ENCODE measurements around the gene TMEM255B.
A peak's percentile ranks its signal among the peaks of the same experiment; 100 is the strongest.
"Not testable (repeated sequence)": the region's sequence is repeated elsewhere in the genome, so short reads cannot be mapped to it uniquely, and the experiment has no call there.

TMEM255B gene

GRCh38 chr13:113787694-113788093 lies 28.7 kb downstream of the TMEM255B start:
- Histone ChIP-seq H2BK12ac (ENCODE audit: low read length in 2 of 2) (no peak overlapping the region), H3K4me2 (ENCODE audit: low read length, poor library complexity, severe bottlenecking) (no peak overlapping the region), H3K4me1 (ENCODE audit: control insufficient read depth, insufficient read depth, low read depth, low read length) (peaks cover 10% of the 10 kb centered on the region), H3K4ac (ENCODE audit: low read depth in 1 of 2, low read length in 2 of 2) (no peak overlapping the region), H3K27ac (ENCODE audit: low read length, poor library complexity, severe bottlenecking) (no peak overlapping the region), H2BK5ac (ENCODE audit: low read depth, low read length, poor library complexity, severe bottlenecking) (no peak overlapping the region), H3K14ac (ENCODE audit: low read length in 2 of 2) (no peak overlapping the region), H3K36me3 (ENCODE audit: control insufficient read depth in 1 of 2, insufficient read depth in 2 of 2, low read depth in 1 of 2, low read length in 2 of 2) (peaks cover 0 to 6% of the 10 kb centered on the region in 2 experiments), H4K8ac (ENCODE audit: low read length) (no peak overlapping the region), H3K9ac (ENCODE audit: low read length) (no peak overlapping the region), H3K4me3 (ENCODE audit: insufficient read depth in 1 of 2, low read depth in 1 of 2, low read length in 2 of 2) (no peak overlapping the region), H3K79me1 (replicated peaks; ENCODE audit: low read length, poor library complexity, severe bottlenecking) (no peaks in the 10 kb centered on the region), H3K18ac (ENCODE audit: low read depth in 1 of 2, low read length in 2 of 2) (no peak overlapping the region), H2BK120ac (ENCODE audit: low read depth, low read length) (no peak overlapping the region), H3K9me3 (ENCODE audit: control insufficient read depth, low read length) (no peaks in the 10 kb centered on the region), H4K91ac (ENCODE audit: low read length) (no peak overlapping the region), H3K27me3 (ENCODE audit: control insufficient read depth in 1 of 2, insufficient read depth in 1 of 2, low read length in 2 of 2) (peaks cover 4 to 30% of the 10 kb centered on the region in 2 experiments), H2AK5ac (ENCODE audit: low read length, severe bottlenecking) (no peak overlapping the region), H3K23ac (ENCODE audit: low read length in 2 of 2) (no peak overlapping the region), H2AFZ (ENCODE audit: low read depth, low read length) (no peak overlapping the region), H2BK15ac (ENCODE audit: low read depth, poor library complexity, severe bottlenecking) (no peak overlapping the region)
- 87% methylated on average over 8 of the region's 12 CpGs for WGBS
- DNase-seq, result no peak

GRCh38 chr13:113788413-113789135 lies 29.5 kb downstream of the TMEM255B start:
- Histone ChIP-seq H3K4me1 (ENCODE audit: control insufficient read depth, insufficient read depth, low read depth, low read length) (peaks cover 10% of the 10 kb centered on the region), H4K91ac (ENCODE audit: low read length) (peak overlapping the region; percentile 34), H3K18ac (ENCODE audit: low read depth in 1 of 2, low read length in 2 of 2) (no peak overlapping the region), H2AK5ac (ENCODE audit: low read length, severe bottlenecking) (no peak overlapping the region), H2BK12ac (ENCODE audit: low read length in 2 of 2) (no peak overlapping the region), H3K14ac (ENCODE audit: low read length in 2 of 2) (peak overlapping the region in 1 of 2 experiments; percentile 1), H3K36me3 (ENCODE audit: control insufficient read depth in 1 of 2, insufficient read depth in 2 of 2, low read depth in 1 of 2, low read length in 2 of 2) (peaks cover 0 to 6% of the 10 kb centered on the region in 2 experiments), H3K9ac (ENCODE audit: low read length) (no peak overlapping the region), H3K79me1 (replicated peaks; ENCODE audit: low read length, poor library complexity, severe bottlenecking) (no peaks in the 10 kb centered on the region), H3K23ac (ENCODE audit: low read length in 2 of 2) (no peak overlapping the region), H2AFZ (ENCODE audit: low read depth, low read length) (no peak overlapping the region), H3K27me3 (ENCODE audit: control insufficient read depth in 1 of 2, insufficient read depth in 1 of 2, low read length in 2 of 2) (peaks cover 4 to 30% of the 10 kb centered on the region in 2 experiments), H2BK120ac (ENCODE audit: low read depth, low read length) (no peak overlapping the region), H3K4me2 (ENCODE audit: low read length, poor library complexity, severe bottlenecking) (no peak overlapping the region), H3K4ac (ENCODE audit: low read depth in 1 of 2, low read length in 2 of 2) (no peak overlapping the region), H2BK5ac (ENCODE audit: low read depth, low read length, poor library complexity, severe bottlenecking) (no peak overlapping the region), H3K9me3 (ENCODE audit: control insufficient read depth, low read length) (no peaks in the 10 kb centered on the region), H3K27ac (ENCODE audit: low read length, poor library complexity, severe bottlenecking) (no peak overlapping the region), H4K8ac (ENCODE audit: low read length) (no peak overlapping the region), H2BK15ac (ENCODE audit: low read depth, poor library complexity, severe bottlenecking) (peak overlapping the region; percentile 55), H3K4me3 (ENCODE audit: insufficient read depth in 1 of 2, low read depth in 1 of 2, low read length in 2 of 2) (no peak overlapping the region)
- no peak for DNase-seq
- 92% methylated on average over 27 of the region's 31 CpGs for WGBS

GRCh38 chr13:113789167-113789566 lies 30.1 kb downstream of the TMEM255B start:
- Histone ChIP-seq H3K79me1 (replicated peaks; ENCODE audit: low read length, poor library complexity, severe bottlenecking) (no peaks in the 10 kb centered on the region), H3K4me2 (ENCODE audit: low read length, poor library complexity, severe bottlenecking) (no peak overlapping the region), H2AFZ (ENCODE audit: low read depth, low read length) (no peak overlapping the region), H3K18ac (ENCODE audit: low read depth in 1 of 2, low read length in 2 of 2) (no peak overlapping the region), H2BK12ac (ENCODE audit: low read length in 2 of 2) (no peak overlapping the region), H3K9me3 (ENCODE audit: control insufficient read depth, low read length) (no peaks in the 10 kb centered on the region), H2BK120ac (ENCODE audit: low read depth, low read length) (no peak overlapping the region), H3K4me1 (ENCODE audit: control insufficient read depth, insufficient read depth, low read depth, low read length) (peaks cover 10% of the 10 kb centered on the region), H2BK5ac (ENCODE audit: low read depth, low read length, poor library complexity, severe bottlenecking) (no peak overlapping the region), H4K8ac (ENCODE audit: low read length) (no peak overlapping the region), H3K23ac (ENCODE audit: low read length in 2 of 2) (no peak overlapping the region), H2AK5ac (ENCODE audit: low read length, severe bottlenecking) (no peak overlapping the region), H3K27me3 (ENCODE audit: control insufficient read depth in 1 of 2, insufficient read depth in 1 of 2, low read length in 2 of 2) (peaks cover 9 to 30% of the 10 kb centered on the region in 2 experiments), H3K27ac (ENCODE audit: low read length, poor library complexity, severe bottlenecking) (no peak overlapping the region), H3K4ac (ENCODE audit: low read depth in 1 of 2, low read length in 2 of 2) (no peak overlapping the region), H4K91ac (ENCODE audit: low read length) (no peak overlapping the region), H3K9ac (ENCODE audit: low read length) (no peak overlapping the region), H3K14ac (ENCODE audit: low read length in 2 of 2) (no peak overlapping the region), H3K4me3 (ENCODE audit: insufficient read depth in 1 of 2, low read depth in 1 of 2, low read length in 2 of 2) (no peak overlapping the region), H3K36me3 (ENCODE audit: control insufficient read depth in 1 of 2, insufficient read depth in 2 of 2, low read depth in 1 of 2, low read length in 2 of 2) (peaks cover 0 to 6% of the 10 kb centered on the region in 2 experiments), H2BK15ac (ENCODE audit: low read depth, poor library complexity, severe bottlenecking) (no peak overlapping the region)
- WGBS, result 81% methylated on average over 6 of the region's 6 CpGs
- no peak for DNase-seq

- H3K4ac ChIP-seq (ENCODE audit: low read depth in 1 of 2, low read length in 2 of 2); DNase-seq; H3K4me3 ChIP-seq (ENCODE audit: insufficient read depth in 1 of 2, low read depth in 1 of 2, low read length in 2 of 2); H3K4me1 ChIP-seq (ENCODE audit: control insufficient read depth, insufficient read depth, low read depth, low read length); H2AK5ac ChIP-seq (ENCODE audit: low read length, severe bottlenecking); H3K9me3 ChIP-seq (ENCODE audit: control insufficient read depth, low read length); H3K18ac ChIP-seq (ENCODE audit: low read depth in 1 of 2, low read length in 2 of 2); H3K4me2 ChIP-seq (ENCODE audit: low read length, poor library complexity, severe bottlenecking); H2BK120ac ChIP-seq (ENCODE audit: low read depth, low read length); H2BK12ac ChIP-seq (ENCODE audit: low read length in 2 of 2); H4K91ac ChIP-seq (ENCODE audit: low read length); H3K9ac ChIP-seq (ENCODE audit: low read length); H3K14ac ChIP-seq (ENCODE audit: low read length in 2 of 2); H3K79me1 ChIP-seq (replicated peaks; ENCODE audit: low read length, poor library complexity, severe bottlenecking); H3K36me3 ChIP-seq (ENCODE audit: control insufficient read depth in 1 of 2, insufficient read depth in 2 of 2, low read depth in 1 of 2, low read length in 2 of 2); H2BK15ac ChIP-seq (ENCODE audit: low read depth, poor library complexity, severe bottlenecking); H3K23ac ChIP-seq (ENCODE audit: low read length in 2 of 2); H3K27ac ChIP-seq (ENCODE audit: low read length, poor library complexity, severe bottlenecking); H2AFZ ChIP-seq (ENCODE audit: low read depth, low read length); H2BK5ac ChIP-seq (ENCODE audit: low read depth, low read length, poor library complexity, severe bottlenecking); H4K8ac ChIP-seq (ENCODE audit: low read length): not testable (repeated sequence)
- WGBS, result 91% methylated on average over 13 of the region's 13 CpGs
- H3K27me3 ChIP-seq (ENCODE audit: control insufficient read depth in 1 of 2, insufficient read depth in 1 of 2, low read length in 2 of 2), result peaks cover 14 to 37% of the 10 kb centered on the region in 2 experiments
Observed at GRCh38 chr13:113789931-113790330, 30.9 kb downstream of the TMEM255B start.
